ENCODE results near the gene SFXN2. TPM values are rescaled to one million over a fixed set of nuclear protein-coding genes. Genes with fewer than 3 reads are reported as not detected.

Gene SFXN2
- total and polyA plus RNA-seq, 8 donors: 15.7 to 21.0 (median 17.9) TPM

- Histone ChIP-seq H3K27ac (no peak overlapping the region), H3K9me3 (no peaks in the 10 kb centered on the region), H3K4me3 (no peak overlapping the region), H3K4me1 (peaks cover 0 to 11% of the 10 kb centered on the region in 2 donors), H3K27me3 (no peaks in the 10 kb centered on the region), H3K36me3 (no peaks in the 10 kb centered on the region)
- DNase-seq (no peak), ATAC-seq (no peak)
- no peak for TF ChIP-seq CTCF (IDR thresholded peaks at IDR 0.05)
- intact Hi-C loops (cut with DNase I): no loop called here
Measured at GRCh38 chr10:102720337-102720736, 5.9 kb downstream of the SFXN2 start.

- Histone ChIP-seq H3K27me3 (no peaks in the 10 kb centered on the region), H3K9me3 (no peaks in the 10 kb centered on the region), H3K4me3 (no peak overlapping the region), H3K4me1 (peaks cover 0 to 6% of the 10 kb centered on the region in 2 donors), H3K27ac (no peak overlapping the region), H3K36me3 (no peaks in the 10 kb centered on the region)
- DNase-seq: no peak
- no peak for TF ChIP-seq CTCF (IDR thresholded peaks at IDR 0.05)
- intact Hi-C loops (cut with DNase I): no loop called here
- no peak for ATAC-seq
Measured at GRCh38 chr10:102720775-102721301, 6.4 kb downstream of the SFXN2 start.

- no peaks in the 10 kb centered on the region for H3K27me3 ChIP-seq
- DNase-seq (no peak), ATAC-seq (no peak)
- H3K4me3 ChIP-seq: no peak overlapping the region
- peaks cover 0 to 5% of the 10 kb centered on the region in 2 donors for H3K36me3 ChIP-seq
- H3K27ac ChIP-seq: no peak overlapping the region
- peaks cover 0 to 9% of the 10 kb centered on the region in 2 donors for H3K4me1 ChIP-seq
- H3K9me3 ChIP-seq: no peaks in the 10 kb centered on the region
- TF ChIP-seq CTCF (IDR thresholded peaks at IDR 0.05): no peak
- intact Hi-C loops (cut with DNase I): no loop called here
Measured at GRCh38 chr10:102721954-102722353, 7.5 kb downstream of the SFXN2 start.

- H3K9me3 ChIP-seq: no peaks in the 10 kb centered on the region
- no peak for DNase-seq
- intact Hi-C loops (cut with DNase I): no loop called here
- H3K4me1 ChIP-seq: peaks cover 0 to 6% of the 10 kb centered on the region in 2 donors
- no peak for ATAC-seq
- no peak overlapping the region for H3K4me3 ChIP-seq
- H3K27me3 ChIP-seq: no peaks in the 10 kb centered on the region
- H3K27ac ChIP-seq: no peak overlapping the region
- TF ChIP-seq CTCF (IDR thresholded peaks at IDR 0.05): no peak
- H3K36me3 ChIP-seq: peaks cover 0 to 14% of the 10 kb centered on the region in 2 donors
Measured at GRCh38 chr10:102723989-102724388, 9.6 kb downstream of the SFXN2 start.

- no peak overlapping the region for H3K27ac ChIP-seq
- intact Hi-C loops (cut with DNase I): loop anchor here in 1 of 2 donors (5.0 kb wide), 1 partner anchor 176 kb away; no protein-coding TSS in a partner anchor
- no peak for TF ChIP-seq CTCF (IDR thresholded peaks at IDR 0.05)
- H3K36me3 ChIP-seq: peaks cover 0 to 14% of the 10 kb centered on the region in 2 donors
- no peaks in the 10 kb centered on the region for H3K27me3 ChIP-seq
- DNase-seq (no peak), ATAC-seq (peak; percentile 20)
- peaks cover 0 to 13% of the 10 kb centered on the region in 2 donors for H3K4me1 ChIP-seq
- H3K4me3 ChIP-seq: no peak overlapping the region
- no peaks in the 10 kb centered on the region for H3K9me3 ChIP-seq
Measured at GRCh38 chr10:102726274-102726673, 11.8 kb downstream of the SFXN2 start.
